NCI-H2171 treated with DMSO at 0.1 percent for 48 hours (cell line): Measurements from ENCODE around the gene HNRNPUL1.

Source experiments
- DNase-seq: peaks from one replicate; lab custom pipeline; 2025; lab: John Stamatoyannopoulos, UW

The HNRNPUL1 gene

DNA sequence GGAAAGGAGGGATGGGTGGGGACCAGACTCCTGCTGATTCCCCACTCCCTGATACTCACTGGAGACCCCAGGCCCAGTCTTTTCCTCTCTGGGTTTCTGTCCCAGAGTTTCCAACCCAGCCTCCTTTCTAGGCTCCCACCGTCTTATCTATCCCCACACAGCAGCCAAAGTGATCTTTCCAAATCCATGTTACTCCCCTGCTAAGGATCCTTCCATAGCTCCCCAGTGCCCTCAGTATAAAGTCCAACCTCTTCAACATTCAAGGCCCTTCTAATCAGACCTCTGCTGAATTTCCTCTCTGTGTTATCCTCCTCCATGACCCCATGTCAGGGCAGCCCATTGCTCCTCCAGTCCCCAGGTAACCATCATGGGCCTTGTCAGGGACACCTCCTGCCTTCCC is 90.9 kb downstream of the HNRNPUL1 start:
- no peak for DNase-seq

DNA sequence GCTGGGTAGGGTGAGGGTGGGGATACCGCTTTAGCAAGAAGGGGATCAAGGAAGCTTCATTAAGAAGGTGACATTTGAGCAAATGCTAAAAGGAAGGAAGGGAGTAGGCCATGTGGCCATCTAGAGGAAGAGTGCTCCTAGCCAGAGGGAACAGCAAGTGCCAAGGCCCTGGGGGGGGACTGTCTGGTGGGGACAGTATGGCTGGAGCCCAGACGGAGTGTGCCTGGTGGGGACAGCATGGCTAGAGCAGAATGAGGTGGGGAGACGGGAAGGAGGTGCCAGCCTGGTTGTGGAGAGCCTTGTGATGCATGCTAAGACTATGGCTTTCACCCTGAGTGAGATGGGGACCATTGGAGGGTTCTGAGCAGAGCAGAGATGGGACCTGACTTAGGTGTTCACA is 91.6 kb downstream of the HNRNPUL1 start:
- DNase-seq, result no peak

- no peak for DNase-seq
These were observed 93.0 kb downstream of the HNRNPUL1 start for GRCh38 chr19:41356984-41357739.
